Stomach smooth muscle (tissue), 2 donors: ENCODE results near the gene RPL15.

Source experiments
- H3K27ac ChIP-seq: one replicate; pipeline ENCODE4 v1.7.0; 2013; ENCODE audit warnings: mild to moderate bottlenecking, low read length, inconsistent platforms
- H3K27me3 ChIP-seq, 2 donors: one replicate each; pipeline ENCODE4 v1.7.0; 2013; ENCODE audit warnings: low read length in 2 of 2; ENCODE audit not compliant: insufficient read depth in 2 of 2, control insufficient read depth in 1 of 2
- H3K36me3 ChIP-seq, 2 donors: one replicate each; pipeline ENCODE4 v1.7.0; 2013; ENCODE audit warnings: low read length in 2 of 2; ENCODE audit not compliant: control insufficient read depth in 2 of 2, insufficient read depth in 2 of 2
- H3K4me1 ChIP-seq: one replicate; pipeline ENCODE4 v1.7.0; 2013; ENCODE audit warnings: low read length; ENCODE audit not compliant: control insufficient read depth, insufficient read depth
- H3K4me3 ChIP-seq, 2 donors: one replicate each; pipeline ENCODE4 v1.7.0; 2013; ENCODE audit warnings: low read length in 2 of 2
- H3K9ac ChIP-seq, 2 donors: one replicate each; pipeline ENCODE4 v1.7.0; 2013; ENCODE audit warnings: low read length in 2 of 2, mild to moderate bottlenecking in 1 of 2
- H3K9me3 ChIP-seq, 2 donors: one replicate each; pipeline ENCODE4 v1.7.0; 2013; ENCODE audit warnings: low read length in 2 of 2; ENCODE audit not compliant: control insufficient read depth in 2 of 2
- donor health status: healthy.
- donor health status: Pancreatic carcinoma.

The RPL15 gene

GRCh38 chr3:23945663-23945912, 28.7 kb downstream of the RPL15 start:
- Histone ChIP-seq H3K9me3 (no peaks in the 10 kb centered on the region), H3K36me3 (no peaks in the 10 kb centered on the region), H3K27ac (peak overlapping the region; percentile 76), H3K27me3 (no peaks in the 10 kb centered on the region), H3K4me1 (peaks cover 30% of the 10 kb centered on the region), H3K4me3 (peak overlapping the region in 1 of 2 donors; percentile 81), H3K9ac (peak overlapping the region in 1 of 2 donors; percentile 43)

GRCh38 chr3:23945913-23946687, 29.2 kb downstream of the RPL15 start:
- Histone ChIP-seq H3K9me3 (no peaks in the 10 kb centered on the region), H3K27me3 (no peaks in the 10 kb centered on the region), H3K27ac (peak overlapping the region; percentile 76), H3K9ac (peak overlapping the region; percentile 76 to 85), H3K4me1 (peaks cover 32% of the 10 kb centered on the region), H3K36me3 (no peaks in the 10 kb centered on the region), H3K4me3 (peak overlapping the region; percentile 83 to 86)

GRCh38 chr3:23948761-23949160, 31.8 kb downstream of the RPL15 start:
- Histone ChIP-seq H3K27me3 (no peaks in the 10 kb centered on the region), H3K4me3 (no peak overlapping the region), H3K27ac (no peak overlapping the region), H3K9me3 (no peaks in the 10 kb centered on the region), H3K36me3 (no peaks in the 10 kb centered on the region), H3K4me1 (peaks cover 41% of the 10 kb centered on the region), H3K9ac (no peak overlapping the region)

- no peak overlapping the region for H3K27ac ChIP-seq
- H3K9ac ChIP-seq, result peak overlapping the region in 1 of 2 donors; percentile 45
- H3K36me3 ChIP-seq, result no peaks in the 10 kb centered on the region
- peak overlapping the region; percentile 31 to 46 for H3K4me3 ChIP-seq
- H3K4me1 ChIP-seq, result peaks cover 44% of the 10 kb centered on the region
- H3K9me3 ChIP-seq, result no peaks in the 10 kb centered on the region
- H3K27me3 ChIP-seq, result no peaks in the 10 kb centered on the region
Observed at GRCh38 chr3:23949784-23950183, 32.9 kb downstream of the RPL15 start.

- H3K4me3 ChIP-seq, result peak overlapping the region; percentile 26 to 31
- H3K27ac ChIP-seq, result no peak overlapping the region
- peaks cover 44% of the 10 kb centered on the region for H3K4me1 ChIP-seq
- no peaks in the 10 kb centered on the region for H3K27me3 ChIP-seq
- H3K9me3 ChIP-seq, result no peaks in the 10 kb centered on the region
- peaks cover 0 to 3% of the 10 kb centered on the region in 2 donors for H3K36me3 ChIP-seq
- peak overlapping the region in 1 of 2 donors; percentile 45 for H3K9ac ChIP-seq
Observed at GRCh38 chr3:23950293-23950692, 33.4 kb downstream of the RPL15 start.

- Histone ChIP-seq H3K27me3 (no peaks in the 10 kb centered on the region), H3K9me3 (no peaks in the 10 kb centered on the region), H3K9ac (no peak overlapping the region), H3K4me1 (peaks cover 30% of the 10 kb centered on the region), H3K4me3 (no peak overlapping the region), H3K27ac (no peak overlapping the region), H3K36me3 (peaks cover 2 to 3% of the 10 kb centered on the region in 2 donors)
Observed at GRCh38 chr3:23952646-23953045, 35.7 kb downstream of the RPL15 start.

- Histone ChIP-seq H3K27ac (no peak overlapping the region), H3K4me1 (peaks cover 23% of the 10 kb centered on the region)
Observed at GRCh38 chr3:23953523-23953922, 36.6 kb downstream of the RPL15 start.

GRCh38 chr3:23954144-23954543, 37.2 kb downstream of the RPL15 start:
- Histone ChIP-seq H3K27me3 (no peaks in the 10 kb centered on the region), H3K9ac (no peak overlapping the region), H3K27ac (no peak overlapping the region), H3K36me3 (peaks cover 6 to 7% of the 10 kb centered on the region in 2 donors), H3K4me1 (peaks cover 23% of the 10 kb centered on the region), H3K9me3 (no peaks in the 10 kb centered on the region), H3K4me3 (no peak overlapping the region)

More at GRCh38 chr3:23953523-23953922, 36.6 kb downstream of the RPL15 start:
- no peaks in the 10 kb centered on the region for H3K27me3 ChIP-seq
- H3K4me3 ChIP-seq, result no peak overlapping the region
- H3K9ac ChIP-seq, result no peak overlapping the region
- H3K36me3 ChIP-seq, result peaks cover 6 to 7% of the 10 kb centered on the region in 2 donors
- no peaks in the 10 kb centered on the region for H3K9me3 ChIP-seq

GRCh38 chr3:23956701-23957100, 39.8 kb downstream of the RPL15 start:
- no peaks in the 10 kb centered on the region for H3K27me3 ChIP-seq
- no peak overlapping the region for H3K4me3 ChIP-seq
- H3K9ac ChIP-seq, result no peak overlapping the region
- no peak overlapping the region for H3K27ac ChIP-seq
- peaks cover 8% of the 10 kb centered on the region for H3K4me1 ChIP-seq
- peaks cover 10 to 12% of the 10 kb centered on the region in 2 donors for H3K36me3 ChIP-seq
- no peaks in the 10 kb centered on the region for H3K9me3 ChIP-seq

GRCh38 chr3:23959135-23959900, 42.4 kb downstream of the RPL15 start:
- peaks cover 22 to 24% of the 10 kb centered on the region in 2 donors for H3K36me3 ChIP-seq

GRCh38 chr3:23960649-23961048, 43.7 kb downstream of the RPL15 start:
- Histone ChIP-seq H3K36me3 (peaks cover 21 to 25% of the 10 kb centered on the region in 2 donors), H3K27ac (no peak overlapping the region), H3K9me3 (no peaks in the 10 kb centered on the region), H3K27me3 (no peaks in the 10 kb centered on the region), H3K9ac (no peak overlapping the region), H3K4me3 (no peak overlapping the region), H3K4me1 (no peaks in the 10 kb centered on the region)

More at GRCh38 chr3:23959135-23959900, 42.4 kb downstream of the RPL15 start:
- H3K27me3 ChIP-seq, result no peaks in the 10 kb centered on the region
- no peak overlapping the region for H3K9ac ChIP-seq
- no peaks in the 10 kb centered on the region for H3K4me1 ChIP-seq
- H3K9me3 ChIP-seq, result no peaks in the 10 kb centered on the region
- H3K27ac ChIP-seq, result no peak overlapping the region
- no peak overlapping the region for H3K4me3 ChIP-seq
